ENCODE measurements around the gene TPRN. TPM values are rescaled to one million over a fixed set of nuclear protein-coding genes. Genes with fewer than 3 reads are reported as not detected.

Gene TPRN
- total and polyA plus RNA-seq, 9 of the 15 experiments (the other 6 are each of a cell fraction or from before 2014, with no cell fraction given): 0.31 to 31.9 (median 4.4) TPM

DNA sequence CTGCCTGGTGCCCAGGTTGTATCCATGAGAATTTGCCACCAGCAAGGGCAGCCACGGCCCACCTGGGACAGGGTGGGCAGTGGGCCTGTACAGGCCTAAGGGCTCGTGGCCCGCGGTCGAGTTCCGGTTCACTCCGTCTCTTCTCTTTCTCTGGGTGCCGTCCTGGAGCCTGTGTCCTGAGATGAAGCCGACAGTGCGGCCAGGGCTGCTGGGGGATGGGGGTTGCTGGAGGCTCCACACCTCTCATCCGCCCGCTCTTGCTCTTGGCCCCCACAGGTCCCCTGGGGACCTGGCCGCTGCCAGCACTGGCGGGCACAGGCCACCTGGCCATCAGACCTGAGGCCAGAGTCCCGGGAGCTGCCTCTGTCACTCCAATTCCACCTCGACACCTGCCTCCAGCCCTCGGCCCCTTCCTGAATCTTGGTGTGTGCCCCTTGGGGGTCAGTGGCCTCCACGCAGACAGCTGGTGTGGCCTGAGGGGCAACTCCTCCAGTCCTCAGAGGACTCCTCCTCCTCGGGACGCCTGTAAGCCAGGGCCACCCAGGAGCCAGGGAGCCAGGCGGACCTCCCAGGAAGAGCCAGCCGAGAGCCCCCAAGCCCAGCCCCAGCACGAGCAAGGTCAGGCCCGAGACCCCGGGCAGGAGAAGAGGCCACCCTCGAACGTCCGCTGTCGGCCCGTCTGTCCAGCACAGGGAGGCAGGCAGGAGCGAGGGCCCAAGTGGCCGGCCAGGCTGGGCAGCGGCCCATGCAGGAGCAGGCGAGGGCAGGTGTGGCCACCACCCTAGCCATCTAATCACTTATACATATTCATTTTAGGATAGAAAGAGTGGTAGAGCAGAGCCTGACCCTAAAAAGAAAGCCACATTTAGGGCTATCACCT, 35.9 kb downstream of the TPRN start:
- DNase-seq (ENCODE audit: extremely low read depth in 1 of 4, low spot score in 3 of 4) (peak in 1 of 4 experiments; percentile 10), ATAC-seq (no peak), FAIRE-seq (no peak)
- intact Hi-C loops (cut with micrococcal nuclease): no loop called here
- in situ Hi-C loops (cut with MboI): no loop called here
- Histone ChIP-seq H4K20me1 (replicated peaks; ENCODE audit: control insufficient read depth, insufficient read depth, low read length) (no peaks in the 10 kb centered on the region; the same call in 1 of the 2 replicates), H3K9me3 (replicated peaks; ENCODE audit: control insufficient read depth, insufficient read depth, low read depth, low read length) (no peaks in the 10 kb centered on the region), H3K79me2 (ENCODE audit: control insufficient read depth, insufficient read depth, low read length) (no peaks in the 10 kb centered on the region), H3K27me3 (ENCODE audit: control insufficient read depth in 2 of 2, insufficient read depth in 2 of 2, low read length in 2 of 2) (peaks cover 29 to 39% of the 10 kb centered on the region in 2 experiments; a peak in 4 of 5 replicates), H3K27ac (ENCODE audit: extremely low read depth, low read depth, low read length) (no peak overlapping the region), H3K4me3 (no peak overlapping the region), H3K4me2 (ENCODE audit: insufficient read depth, low read length) (no peak overlapping the region), H3K9ac (ENCODE audit: insufficient read depth in 1 of 2, low read depth in 2 of 2, low read length in 2 of 2) (peak overlapping the region in 1 of 2 experiments; percentile 71; a peak in 2 of 4 replicates), H3K4me1 (replicated peaks in 1 of 2; ENCODE audit: control insufficient read depth in 2 of 2, insufficient read depth in 2 of 2, low read length in 2 of 2) (peaks cover 0 to 99% of the 10 kb centered on the region in 2 experiments; a peak in 3 of 5 replicates), H3K36me3 (ENCODE audit: control insufficient read depth, insufficient read depth, low read length) (no peaks in the 10 kb centered on the region), H2AFZ (ENCODE audit: low read depth, low read length) (no peak overlapping the region), H3K9me1 (ENCODE audit: control insufficient read depth, insufficient read depth, low read length) (no peaks in the 10 kb centered on the region)
- WGBS (ENCODE audit: insufficient coverage, low coverage, missing lambda C conversion rate): 25% methylated on average over 20 of the region's 34 CpGs
- ChIA-PET POLR2A (interaction anchor here (0.6 to 1.4 kb wide), 2 partner anchors 17 to 80 kb away, joined by 3 to 4 read pairs; no protein-coding TSS in a partner anchor), CTCF (ENCODE audit: low intra/inter-chr PET ratio) (no interaction called here)
- BruUV-seq (replicated peaks): no TSS peak
- no peak for TF ChIP-seq SOX6 (IDR thresholded peaks at IDR 0.05)
- TF ChIP-seq MAFK (IDR thresholded peaks at IDR 0.05; ENCODE audit: low read length): no peak
- no peak for TF ChIP-seq ELF1 (tag; IDR thresholded peaks at IDR 0.05)
- TF ChIP-seq ARID2 (IDR thresholded peaks at IDR 0.05): no peak
- no peak for TF ChIP-seq MTF1 (CRISPR knock-in tag; IDR thresholded peaks at IDR 0.05; ENCODE audit: borderline replicate concordance)
- TF ChIP-seq HDAC2 (IDR thresholded peaks at IDR 0.05): no peak
- TF ChIP-seq SNIP1 (IDR thresholded peaks at IDR 0.05; ENCODE audit: low read depth): no peak
